Lower leg skin (tissue), 3 donors: Measurements from ENCODE around the gene LYRM4.

ENCODE experiments used
- CTCF ChIP-seq, 3 donors: fragments of 450-650 bp; IDR thresholded peaks; one replicate each; pipeline ENCODE4 v1.5.1; 2016; ENCODE audit warnings: antibody characterized with exemption in 3 of 3, mild to moderate bottlenecking in 3 of 3, moderate library complexity in 2 of 3
- POLR2A ChIP-seq, 2 donors: fragments of 450-650 bp; IDR thresholded peaks; one replicate each; pipeline ENCODE4 v1.6.1; 2016 to 2017; ENCODE audit warnings: antibody characterized with exemption in 2 of 2, mild to moderate bottlenecking in 1 of 2, moderate library complexity in 1 of 2

- TF ChIP-seq CTCF (IDR thresholded peaks at IDR 0.05) (no peak), POLR2A (IDR thresholded peaks at IDR 0.05) (no peak)
Measured at GRCh38 chr6:5102267-5102970, 158.3 kb downstream of the LYRM4 start.
